ENCODE results near the gene PMP22.

PMP22 gene

DNA sequence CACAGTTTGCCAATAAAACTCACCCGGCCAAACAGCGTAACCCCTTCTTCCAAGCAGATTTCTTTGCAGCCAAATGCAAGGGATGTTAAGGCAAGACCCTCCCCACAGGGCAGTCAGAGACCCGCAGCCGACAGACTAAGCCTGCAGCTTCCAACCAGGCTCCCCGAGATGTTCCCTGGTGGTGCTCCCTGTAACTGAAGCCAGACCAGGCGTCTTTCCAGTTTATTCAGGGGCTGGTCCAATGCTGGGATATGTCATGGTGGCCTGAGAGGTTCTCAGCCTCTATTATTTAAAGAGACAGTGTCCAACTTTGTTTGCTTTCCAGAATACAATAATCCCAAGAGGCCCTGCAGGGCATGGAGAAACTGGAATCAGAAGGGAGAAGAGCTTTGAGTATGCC is at the start of gene PMP22:
Gene PMP22, minus strand, starts transcription at position 196 of the 400 bp plus-strand sequence. CDS start 4,599 bp downstream, outside the sequence.
- DNase-seq: no peak

DNA sequence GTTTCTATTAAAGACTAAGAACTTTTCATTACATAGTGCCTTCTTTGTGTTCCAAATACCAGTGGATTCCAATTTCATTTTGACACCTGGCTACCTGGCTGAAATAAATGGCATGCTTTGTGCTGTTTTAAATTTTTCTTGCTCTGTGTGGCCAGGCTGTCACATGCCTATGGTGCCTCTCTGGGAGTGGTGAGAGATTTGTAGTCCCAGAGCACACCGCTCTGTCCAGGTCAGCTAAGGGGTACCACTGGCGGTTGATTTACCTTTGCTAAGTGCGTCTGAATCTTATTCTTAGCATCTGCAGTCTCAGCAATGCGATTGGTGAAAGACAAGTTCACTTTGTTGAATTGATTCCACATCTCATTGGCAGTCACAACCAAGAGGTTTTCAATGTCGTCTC is 46.9 kb upstream of the PMP22 start:
- DNase-seq: no peak

DNA sequence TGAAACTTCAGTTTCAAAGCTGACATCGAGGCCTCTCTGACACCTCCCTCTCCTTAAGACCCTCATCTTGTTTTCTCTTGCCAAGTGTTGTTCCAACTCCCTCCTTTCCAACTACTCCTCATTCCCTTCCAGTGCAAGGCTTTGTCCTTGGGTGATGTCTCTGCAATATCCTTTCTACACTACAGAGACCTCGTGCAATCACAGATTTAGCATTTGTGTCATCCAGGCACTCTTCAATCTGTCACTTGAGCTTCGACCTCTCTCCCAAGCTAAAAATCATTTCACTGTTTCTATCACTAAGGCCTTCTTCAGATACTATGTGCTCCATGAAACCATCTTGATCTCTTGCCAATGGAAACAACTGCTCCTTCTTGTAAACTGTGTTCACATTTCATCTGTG is 44.7 kb upstream of the PMP22 start:
- no peak for DNase-seq

DNA sequence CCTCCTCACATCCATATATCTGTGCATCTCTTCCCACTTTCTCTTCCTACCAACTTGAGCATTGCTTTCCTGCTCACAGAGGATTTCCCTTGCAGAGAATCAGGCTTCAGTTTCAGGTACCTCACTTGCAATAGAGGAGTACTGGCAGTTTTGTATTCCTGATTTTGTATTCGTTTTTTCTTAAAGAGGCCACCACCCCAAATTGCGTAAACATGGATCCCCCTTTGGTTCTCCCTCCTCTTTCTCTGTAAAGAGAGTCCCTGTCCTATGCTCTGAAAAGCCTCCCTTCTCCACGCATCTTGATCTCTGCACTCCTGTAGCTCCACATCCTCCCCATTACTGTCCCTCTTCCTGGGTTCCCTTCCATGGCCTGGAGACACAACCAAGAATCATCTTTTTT is 44.1 kb upstream of the PMP22 start:
- no peak for DNase-seq

DNA sequence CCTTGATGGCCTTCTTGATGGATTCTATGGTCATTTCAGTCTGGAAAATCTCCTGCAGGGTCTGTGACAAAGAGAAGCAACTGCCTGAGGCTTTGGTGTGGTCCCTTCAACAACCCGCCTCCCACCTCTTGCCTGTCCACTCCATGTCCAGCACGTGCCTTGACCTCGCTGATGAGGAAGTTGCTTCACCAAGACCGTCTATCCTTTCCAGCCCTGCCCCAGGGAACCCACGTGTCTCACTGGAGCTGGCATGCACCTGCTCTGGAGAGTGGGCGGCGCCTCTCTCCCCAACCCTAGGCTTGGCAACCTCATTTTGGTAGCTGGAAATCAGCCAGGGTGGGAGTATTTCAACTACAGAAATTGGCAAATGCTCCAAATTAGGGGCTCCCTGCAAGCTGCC is 43.6 kb upstream of the PMP22 start:
- DNase-seq: no peak

DNA sequence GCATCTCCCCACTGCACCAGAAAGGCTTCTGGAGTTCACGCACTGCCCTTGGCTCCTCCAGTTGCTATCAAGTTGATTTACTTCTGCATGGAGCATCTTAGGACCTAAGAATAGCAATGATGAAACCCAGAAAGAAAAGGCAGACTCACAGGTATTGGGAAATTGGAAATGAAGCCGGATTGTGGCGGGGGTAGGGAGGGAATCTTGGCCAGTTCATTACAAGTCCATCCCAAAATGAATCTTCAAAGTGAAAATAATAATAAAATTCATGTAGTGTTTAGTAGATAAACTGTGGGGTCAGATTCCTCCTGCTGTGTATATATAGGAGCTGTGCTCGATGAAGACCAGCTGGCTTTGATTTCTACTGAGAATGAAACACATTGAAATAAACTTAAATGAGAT is 42.6 kb upstream of the PMP22 start:
- DNase-seq: no peak

DNA sequence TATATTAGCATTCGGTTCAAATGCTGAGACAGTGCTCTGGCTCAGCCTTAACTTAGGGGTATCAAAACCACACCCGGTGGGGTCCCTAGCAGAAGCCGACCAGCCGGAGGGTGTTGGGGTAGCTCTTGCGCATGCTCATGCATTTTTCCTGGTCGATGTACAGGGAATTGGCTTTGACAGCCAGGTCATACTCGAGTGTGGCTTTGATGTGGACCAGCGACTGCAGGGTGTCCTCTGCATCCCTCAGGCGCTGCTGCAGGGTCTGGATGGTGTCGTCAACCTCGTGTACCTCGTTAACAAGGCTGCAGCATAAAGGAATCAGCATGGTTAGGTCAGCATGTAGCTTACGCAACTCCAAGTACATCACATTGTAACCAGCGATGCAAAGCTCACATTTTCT is 38.7 kb upstream of the PMP22 start:
- DNase-seq: no peak

DNA sequence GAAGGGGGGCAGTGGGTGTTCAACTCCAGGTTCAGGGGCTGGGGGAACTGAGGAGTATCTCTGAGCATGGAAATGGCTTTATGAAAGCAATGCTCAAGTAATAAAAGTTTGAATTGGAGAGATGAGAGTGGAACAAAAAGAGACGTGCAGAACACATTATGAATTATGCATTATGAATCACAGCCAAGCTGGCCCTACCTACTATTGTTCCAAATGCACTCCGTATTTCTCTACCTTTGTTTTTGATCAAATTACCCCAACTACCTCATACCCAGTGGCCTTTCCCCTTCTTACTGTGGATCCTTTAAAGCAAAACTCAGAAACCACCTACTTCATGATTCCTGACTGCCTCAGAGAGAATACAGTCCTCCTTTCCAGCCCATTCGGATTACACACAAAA is 38.1 kb upstream of the PMP22 start:
- no peak for DNase-seq

DNA sequence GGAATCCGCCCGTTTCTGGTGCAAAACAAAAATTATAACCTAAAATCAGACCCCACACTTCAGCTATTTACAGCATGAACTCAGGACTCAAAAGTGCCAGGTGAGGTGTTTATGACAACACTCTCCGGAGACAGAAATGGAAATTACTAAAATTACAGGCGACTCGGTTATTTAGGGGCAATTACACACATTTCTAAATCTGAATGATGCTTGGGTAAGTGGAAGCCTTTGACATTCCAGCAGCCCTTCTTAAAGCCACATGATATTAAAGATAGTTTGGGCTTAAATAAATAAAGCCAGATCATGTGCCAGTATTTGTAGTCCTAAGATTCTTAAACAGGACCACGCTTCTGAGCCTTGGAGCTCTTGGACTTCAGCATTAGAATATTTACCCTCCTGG is 36.7 kb upstream of the PMP22 start:
- DNase-seq: no peak

DNA sequence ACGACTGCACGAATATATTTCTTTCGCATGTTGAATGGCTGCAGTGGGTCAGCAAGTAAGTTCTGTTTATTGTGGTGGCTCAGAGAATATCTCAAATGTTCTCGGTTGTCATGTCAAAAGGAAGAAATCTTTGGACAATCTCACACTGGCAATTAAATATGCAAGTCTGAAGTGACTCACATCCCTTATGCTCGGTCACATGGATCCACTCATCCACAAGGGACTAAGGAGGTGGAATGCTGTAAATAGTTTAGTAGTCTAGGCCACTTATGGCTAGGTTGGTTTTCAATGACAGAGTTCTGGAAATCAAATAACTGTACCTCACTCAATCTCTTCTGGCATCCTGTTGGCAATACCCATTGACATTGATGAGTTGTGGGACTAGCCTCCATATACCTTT is 33.0 kb upstream of the PMP22 start:
- DNase-seq: no peak

DNA sequence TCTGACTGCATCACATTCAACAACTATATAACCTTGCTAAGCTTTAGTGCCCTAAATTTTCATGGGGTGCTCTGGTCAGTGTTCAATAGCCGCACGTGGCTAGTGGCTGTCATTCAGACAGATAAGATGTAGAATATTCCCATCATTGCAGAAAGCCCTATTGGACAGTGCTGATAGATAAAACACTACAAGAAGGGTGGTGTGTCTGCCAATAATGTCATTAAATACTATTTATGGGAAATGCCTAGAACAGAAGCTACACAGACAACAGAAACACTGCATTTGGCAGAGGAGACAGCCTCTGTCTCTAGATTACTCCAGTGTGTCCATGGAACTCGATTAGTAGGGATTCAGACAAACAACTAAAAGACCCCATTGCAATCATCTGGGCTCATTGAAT is 28.4 kb upstream of the PMP22 start:
- DNase-seq: no peak

DNA sequence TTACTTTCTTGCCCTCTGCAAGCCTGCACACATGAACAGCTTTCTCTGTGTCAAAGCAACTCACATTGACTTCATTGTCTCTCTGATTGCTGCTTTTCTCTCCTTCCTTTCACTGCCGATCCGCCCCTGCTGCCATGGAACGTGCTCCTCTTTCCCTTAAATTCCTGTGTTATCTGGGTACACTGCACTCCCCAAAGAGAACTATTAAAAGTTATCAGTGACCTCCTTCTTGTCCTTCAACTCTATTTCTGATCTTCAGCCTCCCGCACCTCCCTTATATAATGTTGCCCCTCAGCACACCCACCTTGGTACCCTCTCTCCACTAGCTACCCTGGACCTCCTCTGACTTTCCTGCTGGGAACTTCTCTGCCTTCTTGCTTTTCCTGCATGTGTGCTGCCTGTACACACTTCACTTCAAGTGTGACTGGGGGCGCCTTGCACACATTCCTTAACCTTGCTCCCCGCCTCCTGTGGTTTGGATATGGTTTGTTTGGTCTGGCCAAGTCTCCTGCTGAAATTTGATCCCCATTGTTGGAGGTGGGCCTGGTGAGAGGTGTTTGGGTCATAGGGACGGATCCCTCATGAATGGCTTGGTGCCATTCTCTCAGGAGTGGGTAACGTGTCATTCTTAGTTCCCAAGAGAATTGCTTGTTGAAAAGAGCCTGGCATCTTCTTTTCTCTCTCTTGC is 26.7 kb upstream of the PMP22 start:
- no peak for DNase-seq

DNA sequence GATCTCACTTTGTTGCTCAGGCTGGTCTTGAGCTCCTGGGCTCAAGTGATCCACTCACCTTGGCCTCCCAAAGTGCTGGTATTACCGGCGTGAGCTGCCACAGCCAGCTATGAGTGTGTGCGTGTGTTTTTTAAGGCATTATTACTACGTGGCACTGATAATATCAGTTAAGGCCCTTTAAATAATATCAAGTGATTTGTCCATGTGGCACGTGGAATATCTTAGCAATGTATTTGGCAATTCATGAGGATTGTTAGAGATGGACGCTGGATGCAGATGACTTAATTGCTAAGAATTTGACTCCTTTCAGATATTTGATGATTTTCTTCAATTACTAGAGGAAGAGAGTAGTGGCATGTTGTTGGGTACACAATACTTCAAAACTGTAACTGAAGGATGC is 25.5 kb upstream of the PMP22 start:
- no peak for DNase-seq

DNA sequence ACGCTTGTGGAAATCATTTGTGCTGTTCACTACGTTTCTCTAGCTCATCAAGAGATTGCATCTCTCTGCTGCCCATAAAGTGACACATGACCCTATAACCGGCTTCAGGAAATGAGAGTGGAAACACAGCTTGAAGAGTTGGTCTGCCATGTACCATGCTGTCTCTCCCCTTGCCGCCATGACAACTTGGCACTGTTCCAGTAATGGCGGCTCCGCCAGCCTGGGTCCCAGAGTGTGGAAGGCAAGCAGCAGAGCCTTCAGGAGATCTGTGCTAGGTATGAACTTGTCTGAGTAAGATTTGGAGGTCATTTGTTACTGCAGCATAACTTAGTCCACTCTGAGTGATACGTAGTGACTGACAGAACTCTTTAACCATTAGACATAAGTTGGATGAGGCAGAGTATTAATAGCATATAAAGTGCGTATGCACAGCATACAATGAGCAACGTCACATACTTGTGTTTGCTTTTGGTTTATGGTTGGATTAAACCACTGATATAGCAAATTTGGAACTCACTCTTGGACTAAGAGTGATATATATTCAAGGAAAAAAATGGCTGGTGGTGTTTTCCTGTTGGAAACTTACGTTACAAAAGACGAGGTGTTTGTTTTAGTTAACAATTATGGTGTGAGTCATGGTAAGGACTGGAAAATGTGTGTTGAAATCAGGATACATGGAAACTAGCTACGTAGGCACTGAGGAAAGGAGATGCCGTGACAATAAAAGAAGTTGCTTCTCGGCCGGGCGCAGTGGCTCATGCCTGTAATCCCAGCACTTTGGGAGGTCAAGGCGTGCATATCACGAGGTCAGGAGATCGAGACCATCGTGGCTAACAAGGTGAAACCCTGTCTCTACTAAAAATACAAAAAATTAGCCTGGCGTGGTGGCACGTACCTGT is 24.4 kb upstream of the PMP22 start:
- DNase-seq: no peak

DNA sequence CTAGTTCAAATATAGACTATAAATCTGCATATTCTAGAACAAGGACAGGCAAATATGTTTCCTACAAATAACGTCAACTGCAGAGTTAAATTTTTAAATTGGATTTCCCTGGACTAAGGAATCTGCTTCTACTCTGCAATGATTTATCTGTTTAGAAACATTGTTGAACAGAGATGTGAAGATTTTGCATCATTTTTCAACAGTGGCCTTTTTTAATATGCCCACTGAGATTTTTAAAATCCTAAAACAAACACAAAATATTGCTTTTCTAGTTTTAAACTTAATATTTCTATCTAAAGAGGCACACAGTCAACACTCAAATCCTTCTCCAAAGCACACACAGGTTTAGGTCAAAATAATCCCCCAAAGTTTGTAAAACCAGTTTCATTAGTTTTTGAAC is 23.7 kb upstream of the PMP22 start:
- DNase-seq: no peak

DNA sequence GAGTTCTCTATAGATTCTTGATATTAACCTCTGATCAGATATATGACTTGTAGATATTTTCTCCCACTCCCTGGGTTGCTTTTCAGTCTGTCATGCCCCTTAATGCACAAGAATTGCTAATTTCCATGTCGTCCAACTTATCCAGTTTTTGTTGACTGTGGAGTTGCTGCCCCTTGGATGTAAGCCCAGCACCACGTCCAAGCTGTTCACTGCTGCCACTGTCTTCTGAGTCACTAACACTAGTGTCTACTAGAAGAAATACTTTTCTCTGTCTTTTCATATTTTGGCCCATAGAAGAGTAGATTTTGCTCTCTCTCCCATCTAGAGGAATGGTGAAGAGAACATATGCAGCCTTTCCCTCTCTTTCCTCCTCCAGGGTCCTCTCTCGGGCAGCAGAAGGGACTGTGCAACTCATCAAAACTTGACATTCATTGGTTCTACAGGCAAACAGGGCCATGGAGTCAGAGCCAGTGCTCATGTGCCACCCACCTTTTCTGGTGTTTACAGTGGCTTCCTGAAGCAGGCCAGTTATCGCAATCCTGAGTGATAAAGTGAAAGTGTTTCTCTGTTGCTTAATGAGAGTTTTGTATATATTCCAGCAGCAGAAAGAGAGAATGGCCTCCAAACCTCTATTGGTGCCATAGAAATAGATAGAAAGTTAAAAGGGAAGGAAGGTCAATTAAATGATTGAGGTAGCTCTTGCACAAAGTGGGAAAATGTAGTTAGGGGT is 22.6 kb upstream of the PMP22 start:
- DNase-seq: no peak

DNA sequence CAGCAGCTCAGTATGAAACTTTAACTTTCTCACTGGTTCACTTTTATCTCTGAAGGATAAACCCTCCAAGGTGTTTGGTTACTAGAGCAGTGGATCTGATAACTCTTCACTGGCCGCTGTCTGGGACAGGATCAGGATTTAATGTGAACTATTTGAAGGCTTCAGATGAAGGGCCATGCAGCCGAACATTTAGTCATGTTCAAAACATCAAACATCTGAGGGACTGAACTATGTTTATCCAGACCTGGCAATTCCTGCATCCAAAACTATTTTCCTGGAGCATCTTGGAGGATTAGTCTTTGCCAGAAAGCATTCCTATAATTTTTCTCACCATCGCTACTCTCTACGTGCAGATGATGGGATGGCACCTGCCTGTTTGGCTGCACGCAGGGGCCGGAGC is 20.3 kb upstream of the PMP22 start:
- DNase-seq: no peak

DNA sequence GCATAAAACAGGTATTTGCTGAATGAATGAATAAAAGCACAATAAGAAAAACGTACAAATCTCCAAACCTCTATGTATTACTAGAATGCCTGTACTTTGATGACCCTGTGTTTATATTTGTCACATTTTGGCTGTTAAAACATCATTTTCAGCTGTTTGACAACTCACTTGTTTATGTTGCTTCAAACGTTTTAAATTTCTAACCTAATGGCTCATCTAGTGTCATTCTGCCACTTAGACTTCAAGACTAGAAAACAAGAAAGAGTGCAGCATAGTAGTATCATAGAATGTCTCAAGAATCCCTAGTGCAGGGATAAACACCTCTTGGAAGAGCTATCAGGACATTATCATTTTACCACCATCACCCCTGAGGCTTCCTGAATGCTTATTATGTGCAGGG is 19.4 kb upstream of the PMP22 start:
- no peak for DNase-seq

DNA sequence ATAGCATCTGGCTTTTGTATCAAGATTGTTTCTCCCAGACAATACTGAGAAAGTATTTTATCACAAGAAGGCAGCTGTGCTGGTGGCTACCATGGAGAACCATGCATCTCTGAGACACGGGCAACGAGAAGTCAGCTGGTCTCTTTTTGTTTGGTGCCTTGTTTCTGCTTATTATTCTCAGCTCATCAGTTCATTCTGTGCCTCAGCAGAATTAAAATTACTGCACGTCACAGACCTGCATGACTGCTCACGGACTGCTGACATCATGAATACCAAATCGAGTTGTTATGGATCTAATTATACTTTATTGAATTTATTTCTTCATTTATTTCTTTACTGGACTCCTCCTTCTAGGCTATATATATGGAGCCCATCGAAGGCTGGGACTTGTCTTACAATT is 19.0 kb upstream of the PMP22 start:
- DNase-seq: no peak

DNA sequence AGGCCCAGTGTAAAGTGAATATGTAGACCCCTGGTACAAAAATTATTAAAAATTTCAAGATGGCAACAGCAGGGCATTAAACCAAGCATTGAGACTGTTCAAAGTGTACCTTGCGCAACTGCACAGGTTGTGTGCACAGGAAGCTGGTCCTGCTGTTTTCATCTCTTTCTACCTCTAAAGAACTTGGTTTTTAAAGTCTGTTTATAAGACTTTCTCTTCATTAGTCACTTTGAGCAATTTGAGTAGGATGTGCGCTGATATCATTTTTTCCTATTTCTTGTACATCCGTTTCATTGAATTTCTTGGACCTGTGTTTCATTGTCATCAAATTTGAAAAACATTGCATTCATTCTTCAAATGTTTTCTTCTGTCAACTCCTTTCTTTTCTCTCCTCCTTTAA is 16.8 kb upstream of the PMP22 start:
- no peak for DNase-seq

DNA sequence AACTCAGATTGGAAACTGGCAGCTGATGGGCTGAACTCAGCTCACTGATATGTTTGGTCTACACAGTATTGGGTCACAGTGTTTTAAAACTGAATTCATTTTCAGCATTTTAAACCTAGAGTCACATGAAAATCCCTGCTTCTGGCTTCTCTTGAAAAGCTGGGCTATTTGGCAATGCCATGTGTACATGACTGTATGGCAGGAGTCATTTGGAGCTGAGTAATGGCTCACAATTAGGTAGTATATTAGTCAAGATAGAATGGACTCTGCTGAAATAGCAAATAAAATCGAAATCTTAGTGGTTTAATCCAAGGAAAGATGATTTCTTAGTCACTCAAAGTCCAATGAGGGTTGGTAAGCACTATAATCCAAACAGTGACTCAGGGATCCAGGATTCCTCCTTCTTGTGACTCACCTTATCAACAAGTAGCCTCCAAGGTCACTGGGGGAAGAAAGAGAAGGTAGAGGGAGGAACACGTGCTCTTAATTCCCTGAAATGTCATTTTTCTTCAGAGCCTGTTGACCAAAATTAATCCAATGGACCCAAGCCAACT is 13.9 kb upstream of the PMP22 start:
- DNase-seq: no peak

DNA sequence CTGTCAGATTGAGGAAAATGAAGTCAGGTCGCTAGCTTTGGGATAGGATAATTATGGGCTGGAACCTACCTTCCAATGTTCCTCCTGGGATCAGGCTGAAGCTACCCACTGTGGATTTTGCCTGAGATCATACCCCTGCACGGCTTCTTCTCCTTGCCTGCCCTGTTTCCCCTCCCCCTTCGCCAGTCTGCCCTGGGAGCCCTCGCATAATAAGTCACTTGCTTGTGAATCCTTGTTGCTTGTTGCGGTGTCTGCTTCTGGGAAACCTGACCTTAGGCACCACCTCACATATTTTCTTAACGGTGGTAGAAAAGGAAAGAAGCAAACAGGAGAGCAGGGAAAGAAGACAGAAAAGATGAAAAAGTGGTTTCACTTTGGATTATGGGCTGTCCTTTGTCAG is 13.3 kb upstream of the PMP22 start:
- no peak for DNase-seq

DNA sequence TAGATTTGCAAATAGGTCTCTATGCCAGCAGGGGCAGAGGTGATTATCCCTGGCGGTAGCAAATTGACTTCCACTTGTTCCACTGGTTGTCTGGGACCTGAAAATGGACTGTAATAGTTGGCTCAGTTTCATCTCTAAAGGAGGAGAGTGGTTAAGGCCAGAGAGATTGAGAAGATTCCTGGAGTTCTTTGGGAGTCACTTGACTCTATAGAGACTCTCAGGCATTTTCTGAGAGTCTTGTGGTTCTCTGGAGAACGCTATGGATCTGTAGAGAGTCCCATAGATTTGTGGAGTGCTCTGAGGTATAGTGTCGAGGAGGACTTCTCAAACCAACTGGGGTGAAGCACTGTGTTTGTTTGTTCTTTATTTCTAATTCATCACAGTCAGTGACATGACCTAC is 8.9 kb upstream of the PMP22 start:
- no peak for DNase-seq

All from activated CD4-positive, alpha-beta T cell treated with anti-CD3 and anti-CD28 coated beads for 48 hours (primary cell).